PC-3 (cell line): Measurements from ENCODE around the gene PRDM9.

Source experiments
- CTCF ChIP-seq: fragments of 300-600 bp; sonication (generic); conservative IDR thresholded peaks from 2 replicates; pipeline ENCODE4 v1.5.1; 2017; ENCODE audit warnings: antibody characterized with exemption, low read depth, mild to moderate bottlenecking, low read length
- EZH2 ChIP-seq: fragments of 300-600 bp; sonication (generic); IDR thresholded peaks from one replicate; pipeline ENCODE4 v1.6.1; 2017; ENCODE audit warnings: antibody characterized with exemption, mild to moderate bottlenecking, low read length; ENCODE audit not compliant: unreplicated experiment
- EZH2phosphoT487 ChIP-seq: fragments of 300-600 bp; sonication (generic); IDR thresholded peaks from 2 replicates; pipeline ENCODE4 v1.6.1; 2018; ENCODE audit warnings: mild to moderate bottlenecking, antibody characterized with exemption, low read length, borderline replicate concordance

- TF ChIP-seq CTCF (no peak), EZH2 (no peak), EZH2phosphoT487 (no peak)
Observed at GRCh38 chr5:23507278-23507685, at the start of gene PRDM9.
